Effector CD4-positive, alpha-beta T cell (primary cell): Measurements from ENCODE around the gene FREM2.

ENCODE experiments used
- DNase-seq: peaks from one replicate; pipeline ENCODE4 v3.0.0-alpha.2; 2020

The FREM2 gene

DNA sequence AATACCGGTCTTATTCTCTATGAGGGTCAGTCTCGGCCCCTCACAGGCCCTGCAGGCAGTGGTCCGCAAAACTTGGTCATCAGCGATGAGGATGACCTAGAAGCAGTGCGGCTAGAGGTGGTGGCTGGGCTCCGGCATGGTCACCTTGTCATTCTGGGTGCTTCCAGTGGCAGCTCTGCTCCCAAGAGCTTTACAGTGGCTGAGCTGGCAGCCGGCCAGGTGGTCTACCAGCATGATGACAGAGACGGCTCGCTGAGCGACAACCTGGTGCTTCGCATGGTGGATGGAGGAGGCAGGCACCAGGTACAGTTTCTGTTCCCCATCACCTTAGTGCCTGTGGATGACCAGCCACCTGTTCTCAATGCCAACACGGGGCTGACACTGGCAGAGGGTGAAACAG, 1.8 kb downstream of the FREM2 start:
- DNase-seq, result no peak

DNA sequence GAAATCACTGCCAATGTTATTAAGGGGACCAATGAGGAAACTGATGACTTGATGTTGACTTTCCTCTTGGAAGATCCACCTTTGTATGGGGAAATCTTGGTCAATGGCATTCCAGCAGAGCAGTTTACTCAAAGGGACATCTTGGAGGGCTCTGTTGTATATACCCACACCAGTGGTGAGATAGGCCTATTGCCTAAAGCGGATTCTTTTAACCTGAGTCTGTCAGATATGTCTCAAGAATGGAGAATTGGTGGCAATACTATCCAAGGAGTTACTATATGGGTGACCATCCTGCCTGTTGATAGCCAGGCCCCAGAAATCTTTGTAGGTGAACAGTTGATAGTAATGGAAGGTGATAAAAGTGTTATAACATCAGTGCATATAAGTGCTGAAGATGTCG, 3.4 kb downstream of the FREM2 start:
- DNase-seq, result no peak

GRCh38 chr13:38693168-38693567, 6.3 kb downstream of the FREM2 start:
- DNase-seq, result no peak

GRCh38 chr13:38693641-38694040, 6.8 kb downstream of the FREM2 start:
- no peak for DNase-seq

- no peak for DNase-seq
Observed at GRCh38 chr13:38697197-38697596, 10.3 kb downstream of the FREM2 start.

- no peak for DNase-seq
Observed at GRCh38 chr13:38697628-38698333, 10.9 kb downstream of the FREM2 start.

- no peak for DNase-seq
Observed at GRCh38 chr13:38700051-38700450, 13.2 kb downstream of the FREM2 start.

DNA sequence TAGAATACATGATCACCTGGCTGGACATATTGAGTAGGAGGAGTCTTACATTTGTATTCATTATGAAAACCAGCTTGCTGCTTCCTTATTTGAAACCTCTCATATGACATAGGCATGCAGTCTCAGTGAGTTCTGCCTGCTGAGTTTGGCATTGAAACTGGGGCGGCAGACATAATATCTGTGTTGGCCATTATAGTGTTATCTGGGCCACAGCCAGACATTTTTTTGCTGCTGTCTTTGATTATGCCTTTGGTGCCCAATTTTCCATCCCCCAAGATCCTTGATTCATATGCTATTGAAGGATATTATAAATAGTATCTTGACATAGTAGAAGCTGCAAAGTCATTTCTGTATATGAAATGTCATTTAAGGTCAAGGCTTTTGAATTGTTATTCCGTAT, 15.8 kb downstream of the FREM2 start:
- DNase-seq, result no peak

- DNase-seq, result no peak
Observed at GRCh38 chr13:38703255-38703654, 16.4 kb downstream of the FREM2 start.

DNA sequence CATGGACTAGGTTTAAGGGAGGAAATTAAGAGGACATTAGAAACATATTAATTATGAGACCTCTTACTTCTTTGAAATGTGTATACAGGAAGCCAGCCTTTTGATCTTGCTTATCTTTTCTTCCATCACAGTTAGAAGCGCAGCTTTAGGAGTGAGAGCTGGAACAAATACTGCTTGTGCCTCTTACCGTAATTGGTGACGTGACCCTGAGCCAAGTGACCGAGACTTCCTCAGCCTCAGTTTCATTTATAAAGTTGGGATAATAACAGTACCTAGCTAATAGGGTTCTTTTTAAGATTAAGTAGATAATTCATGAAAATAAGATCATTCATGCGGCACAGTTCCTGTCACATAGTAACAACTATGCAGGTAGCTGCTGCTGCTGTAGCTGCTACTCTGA, 18.5 kb downstream of the FREM2 start:
- DNase-seq, result no peak

DNA sequence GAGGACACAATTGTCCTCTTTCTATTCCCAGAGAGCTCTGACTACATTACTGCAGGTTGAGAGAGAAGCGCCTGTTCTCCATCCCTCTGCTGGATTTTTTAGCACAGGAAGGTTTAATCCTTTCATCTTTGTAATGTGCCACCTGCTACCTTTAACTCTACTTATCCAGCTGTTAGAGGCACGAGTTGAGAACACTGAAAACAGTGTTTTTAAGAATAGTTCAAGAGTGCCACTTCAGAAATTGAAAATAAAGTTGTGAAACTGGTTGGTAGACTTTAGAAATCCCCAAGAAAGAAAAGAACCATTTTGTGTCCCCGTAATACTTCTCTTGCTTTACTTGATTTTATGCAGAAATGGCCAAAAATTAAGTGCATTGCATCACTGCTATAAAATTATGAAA, 20.6 kb downstream of the FREM2 start:
- no peak for DNase-seq

GRCh38 chr13:38713046-38713445, 26.2 kb downstream of the FREM2 start:
- no peak for DNase-seq

- DNase-seq, result no peak
Observed at GRCh38 chr13:38718374-38718773, 31.5 kb downstream of the FREM2 start.

- DNase-seq, result no peak
Observed at GRCh38 chr13:38730332-38730731, 43.5 kb downstream of the FREM2 start.

GRCh38 chr13:38733146-38733545, 46.3 kb downstream of the FREM2 start:
- DNase-seq, result no peak

DNA sequence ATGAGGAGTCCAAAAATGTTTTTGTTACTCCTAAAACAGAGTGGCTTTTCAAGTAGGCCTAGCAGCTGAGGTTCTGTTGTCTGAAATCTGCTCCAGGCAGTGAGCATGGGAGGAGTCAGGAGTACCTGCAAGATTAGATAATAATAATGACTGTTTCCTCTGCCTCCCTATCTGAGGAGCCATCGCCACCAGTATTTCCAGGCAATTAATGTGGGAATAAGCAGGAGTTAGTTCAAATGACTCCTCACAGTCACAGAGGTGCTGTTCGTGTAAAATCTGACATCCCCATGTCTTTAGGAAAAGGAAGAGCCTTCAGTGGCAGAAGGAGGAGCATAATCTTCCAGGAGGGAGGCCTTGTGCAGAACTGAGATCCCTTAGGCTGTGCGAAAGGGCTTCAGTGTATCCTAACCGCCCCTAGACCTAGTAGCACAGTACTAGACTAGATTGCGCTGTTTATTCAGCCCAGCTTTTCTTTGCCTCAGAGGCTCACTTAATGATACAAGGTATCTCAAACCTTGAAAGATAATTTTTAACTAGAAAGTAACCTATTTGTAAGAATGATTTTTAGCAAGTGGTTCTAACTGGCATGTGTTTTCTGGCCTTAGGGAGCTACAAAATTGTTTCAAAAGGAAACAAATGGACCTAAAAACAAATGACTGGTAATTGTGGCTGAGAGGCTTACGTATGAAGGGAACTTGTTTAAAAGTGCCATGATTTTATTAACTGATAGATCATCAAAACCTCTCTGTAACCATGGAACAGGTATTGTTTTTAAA, 49.0 kb downstream of the FREM2 start:
- DNase-seq, result no peak

- DNase-seq, result no peak
Observed at GRCh38 chr13:38743466-38743865, 56.6 kb downstream of the FREM2 start.

DNA sequence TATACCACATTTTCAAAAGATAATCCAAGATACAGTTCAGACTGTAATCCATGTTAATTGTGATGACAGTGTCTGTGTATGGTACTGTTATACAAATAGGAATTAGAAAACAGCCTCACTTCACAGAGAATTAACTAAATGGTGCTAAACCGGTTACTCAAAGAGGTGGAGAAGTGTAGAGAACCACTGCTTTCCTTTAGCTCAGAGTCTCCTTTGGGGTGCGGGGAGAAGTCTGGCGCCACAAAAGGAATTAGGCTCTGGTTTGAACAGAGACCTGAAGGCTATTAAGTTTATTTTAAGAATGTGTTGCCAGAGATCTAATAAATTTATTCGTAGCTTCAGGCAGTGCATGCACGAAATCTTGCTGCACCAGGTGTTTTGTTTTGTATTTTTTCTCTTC, 65.8 kb downstream of the FREM2 start:
- no peak for DNase-seq

DNA sequence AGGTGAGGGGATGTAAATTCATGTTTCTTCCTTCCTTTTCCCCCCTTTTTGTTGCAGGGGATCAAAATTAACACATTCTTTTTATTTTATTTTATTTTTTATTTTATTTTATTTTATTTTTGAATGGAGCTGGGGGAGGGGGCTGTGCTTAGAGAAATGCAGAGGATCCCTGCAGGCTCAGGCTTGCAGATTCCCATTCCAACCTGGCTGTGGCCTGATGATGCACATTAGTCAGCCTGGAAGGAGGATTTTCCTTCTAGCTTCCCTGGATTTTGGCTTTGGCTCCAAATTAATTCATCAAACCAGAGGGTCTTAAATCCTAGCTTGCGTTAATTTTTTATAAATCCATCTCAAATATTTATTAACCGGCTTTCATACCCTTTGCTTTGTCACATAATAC, 67.0 kb downstream of the FREM2 start:
- DNase-seq, result no peak

DNA sequence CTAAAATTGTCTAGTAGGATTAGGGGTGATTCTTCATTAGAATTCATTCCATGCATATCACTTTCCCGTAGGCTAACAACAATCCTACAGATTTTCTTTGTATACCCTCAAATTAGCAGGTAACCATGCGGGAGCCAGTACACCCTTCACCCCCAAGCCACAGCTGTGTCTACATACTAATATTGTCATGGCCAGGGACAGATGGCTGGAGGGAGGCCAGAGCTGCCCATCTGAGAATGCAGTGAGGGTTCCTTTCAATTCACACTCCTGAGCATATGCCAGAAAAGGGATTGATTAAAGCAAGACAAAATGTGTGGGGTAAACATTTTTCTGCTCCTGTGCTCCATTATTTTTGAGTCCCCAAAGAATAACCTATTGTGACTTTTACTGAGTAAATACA, 68.9 kb downstream of the FREM2 start:
- DNase-seq, result no peak

DNA sequence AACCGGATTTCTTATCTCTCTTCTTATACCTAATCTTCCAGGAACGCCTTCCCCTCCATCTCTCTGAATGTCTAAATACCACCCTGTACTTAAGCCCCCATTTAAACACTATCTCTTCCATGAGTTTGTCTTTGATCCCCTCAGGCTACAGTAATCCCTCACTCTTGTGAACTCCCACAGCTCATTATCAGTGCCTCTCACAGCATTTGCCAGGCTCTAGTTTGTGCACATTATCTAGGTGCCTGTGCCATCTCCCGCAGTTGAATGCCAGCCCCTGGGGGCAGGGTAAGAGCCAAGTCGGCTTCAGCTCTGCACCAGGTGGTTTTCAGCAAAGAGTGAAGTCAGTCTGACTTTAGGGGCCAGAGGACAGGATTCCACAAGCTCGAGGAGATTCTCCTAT, 71.4 kb downstream of the FREM2 start:
- DNase-seq, result no peak

DNA sequence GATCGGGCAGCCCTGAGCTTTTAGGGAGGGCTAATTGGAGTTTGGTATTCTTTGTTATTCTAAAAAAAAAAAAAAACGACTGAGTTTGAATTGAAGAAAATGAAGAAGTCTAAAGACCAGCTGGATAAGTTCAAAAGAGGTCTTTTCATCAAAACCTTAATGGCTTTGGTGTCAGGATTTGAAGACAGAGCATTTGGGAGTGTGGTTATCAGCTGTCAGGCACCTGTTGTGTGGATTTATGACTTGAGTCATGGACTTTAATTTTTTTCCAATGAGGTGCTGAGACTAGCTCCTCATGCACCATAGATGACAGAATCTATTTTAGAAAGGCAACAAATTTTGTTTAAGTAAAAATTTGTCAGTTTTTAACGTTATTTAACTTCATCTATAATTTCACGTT, 72.5 kb downstream of the FREM2 start:
- no peak for DNase-seq

DNA sequence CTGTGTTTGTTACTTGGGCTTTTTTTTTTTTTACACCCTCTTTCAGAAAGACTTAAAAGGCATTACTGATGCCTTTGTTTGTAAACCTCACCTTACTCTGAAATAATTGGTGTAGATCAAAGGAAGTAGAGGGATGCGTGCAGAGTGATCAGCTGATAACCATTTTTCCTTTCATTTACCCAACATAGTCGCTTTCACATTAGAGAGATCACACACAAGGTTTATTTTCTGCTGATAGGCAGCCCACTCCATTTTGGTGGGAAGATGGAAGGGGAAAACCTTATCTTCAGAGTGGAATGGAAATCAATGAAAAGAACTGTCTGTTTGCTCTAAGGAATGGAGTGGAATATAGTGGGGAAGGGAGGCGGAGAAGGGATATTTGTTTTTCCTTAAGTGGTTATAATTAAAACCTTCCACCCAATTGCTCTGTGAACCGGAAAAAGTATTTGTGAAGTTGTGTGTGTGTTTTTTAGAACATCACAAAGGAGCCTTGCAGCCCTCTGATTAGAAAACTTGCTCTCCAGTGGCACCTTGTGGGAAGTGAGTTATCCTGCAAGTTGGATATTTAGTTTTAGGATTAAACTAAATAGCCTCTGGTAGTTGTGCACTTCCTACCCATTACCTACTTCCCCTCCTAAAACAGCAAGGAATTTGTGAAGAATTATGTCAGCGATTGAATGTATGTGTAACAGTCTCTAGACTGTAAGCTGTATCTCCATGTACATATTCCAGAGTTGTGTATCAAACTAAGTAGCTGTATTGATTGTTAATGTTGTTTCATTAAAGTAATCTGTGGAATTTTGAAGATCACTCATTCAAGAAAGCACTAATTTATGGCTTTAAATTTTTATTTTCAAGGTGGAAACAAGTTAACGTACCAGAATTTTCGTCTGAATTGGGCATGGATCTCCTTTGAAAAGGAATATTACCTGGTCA, 76.8 kb downstream of the FREM2 start:
- DNase-seq, result no peak

DNA sequence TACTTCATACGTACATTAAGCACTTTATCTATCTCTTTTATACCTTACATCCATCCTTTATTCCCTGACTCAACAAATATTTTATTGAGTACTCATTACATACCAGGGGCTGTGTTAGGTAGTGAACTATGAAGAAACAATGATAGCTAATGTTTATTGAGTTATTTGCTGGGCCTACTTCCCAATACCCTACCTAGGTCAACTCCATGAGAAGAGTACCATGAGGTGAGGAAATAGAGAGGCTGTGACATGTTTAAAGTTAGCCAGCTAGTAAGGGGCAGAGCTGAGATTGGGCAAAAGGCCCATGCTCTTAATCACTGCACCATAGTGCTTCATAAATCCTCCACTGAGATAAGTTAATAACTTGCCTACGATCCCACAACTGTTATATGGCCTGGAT, 79.9 kb downstream of the FREM2 start:
- DNase-seq, result no peak
